HG02943 (cell line): ENCODE measurements around the gene PPIA.

Source experiments
- ATAC-seq: cut with Tn5 transposase; IDR thresholded peaks from one replicate; pipeline ENCODE4 v1.9.1; 2021; ENCODE audit warnings: mild to moderate bottlenecking, low read depth, moderate library complexity; ENCODE audit not compliant: unreplicated experiment

Gene PPIA

GRCh38 chr7:44796504-44797328 is at the start of gene PPIA:
PPIA (plus strand) TSS chr7:44796681; CDS start chr7:44796725, 44 bp downstream.
- ATAC-seq, result peak; percentile 85

DNA sequence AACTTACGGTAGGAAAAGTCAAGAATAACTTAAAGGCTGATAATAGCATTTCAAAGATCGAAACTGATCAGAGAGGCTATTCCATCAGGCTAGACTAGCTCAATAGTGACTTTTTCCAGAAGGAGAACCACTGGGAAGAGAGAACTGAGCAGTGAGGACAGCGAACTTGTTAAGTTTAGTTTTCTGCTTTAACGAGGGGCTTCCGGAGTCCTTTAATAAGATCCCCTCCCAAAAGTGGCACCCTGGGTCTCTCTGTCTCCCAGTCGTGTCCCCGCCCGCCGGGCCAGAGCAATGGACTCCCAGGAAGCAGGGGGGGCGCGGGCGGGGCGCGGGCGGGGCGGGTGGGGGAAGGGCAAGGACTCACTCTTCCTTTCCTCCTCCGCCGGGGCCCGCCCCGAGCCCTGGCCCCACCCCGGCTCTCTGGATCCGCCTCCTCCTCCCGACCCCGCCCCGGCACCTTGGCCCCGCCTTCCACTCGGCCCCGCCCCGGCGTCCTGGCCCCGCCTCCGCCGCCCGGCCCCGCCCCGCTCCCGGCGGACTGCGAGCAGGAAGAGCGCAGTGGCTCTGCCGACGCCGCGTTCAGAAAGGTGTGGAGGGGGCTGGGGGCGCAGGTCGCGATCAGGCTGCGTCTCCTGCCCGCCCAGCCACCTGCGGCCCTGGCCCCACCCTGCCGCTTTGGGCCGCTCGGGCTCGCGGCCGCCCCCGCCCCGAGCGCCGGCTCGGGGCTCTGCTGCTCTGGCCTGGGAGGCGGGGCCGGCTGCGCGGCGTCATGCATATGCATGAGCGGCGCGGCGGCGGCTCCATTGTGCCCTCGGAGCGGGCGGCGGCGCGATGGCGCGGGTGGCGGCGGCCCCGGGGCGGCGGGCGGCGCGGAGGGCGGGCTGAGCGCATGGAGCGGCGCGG is 48.2 kb upstream of the PPIA start, which contains the start of gene ZMIZ2:
TSS of gene ZMIZ2 (plus strand) at position 803 of the 903 bp plus-strand sequence. CDS start 7,403 bp downstream, outside the sequence.
- peak; percentile 66 for ATAC-seq

DNA sequence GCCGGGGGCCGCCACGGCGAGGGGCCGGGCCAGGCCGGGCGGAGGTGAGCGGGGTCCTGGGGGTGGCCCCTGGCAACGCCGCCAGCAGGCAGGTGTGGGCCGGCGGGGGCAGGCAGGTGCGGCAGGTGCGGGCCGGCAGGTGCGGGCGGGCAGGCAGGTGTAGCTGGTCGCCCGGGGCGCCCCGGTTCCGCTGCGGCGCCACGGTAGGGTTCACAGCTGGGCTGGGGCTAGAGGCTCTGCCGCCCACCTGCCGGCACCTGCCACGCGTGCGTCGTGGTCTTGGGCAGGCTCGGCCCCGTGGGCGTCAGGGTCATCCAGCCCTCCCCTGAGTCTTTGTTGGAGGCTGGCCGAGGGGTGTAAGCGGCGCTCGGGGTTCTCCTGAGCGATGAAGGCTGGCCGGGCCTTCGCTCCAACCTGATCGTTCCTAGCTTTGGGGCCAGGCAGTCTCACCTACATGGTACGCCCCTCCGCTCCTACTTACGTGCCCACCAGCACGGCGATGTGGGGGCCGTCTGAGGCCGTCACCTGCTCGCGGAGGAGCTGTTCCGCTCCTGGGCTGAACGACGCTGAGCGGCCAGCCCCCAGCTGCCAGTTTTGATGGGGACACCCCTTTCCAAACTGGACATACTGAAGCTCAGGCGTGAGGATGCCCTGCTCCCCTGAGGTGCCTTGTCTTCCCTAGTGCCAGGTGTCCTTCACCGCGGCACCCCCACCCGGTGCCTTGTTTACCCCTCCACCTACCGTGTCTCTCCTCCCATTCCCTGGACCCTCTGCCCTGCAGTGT is 47.3 kb upstream of the PPIA start:
- ATAC-seq, result peak; percentile 14

GRCh38 chr7:44749992-44750391 is 46.5 kb upstream of the PPIA start:
- no peak for ATAC-seq

- ATAC-seq, result no peak
These were observed 46.1 kb upstream of the PPIA start for GRCh38 chr7:44750424-44750823.

- ATAC-seq, result peak; percentile 37
These were observed 45.4 kb upstream of the PPIA start for GRCh38 chr7:44750921-44751571.

DNA sequence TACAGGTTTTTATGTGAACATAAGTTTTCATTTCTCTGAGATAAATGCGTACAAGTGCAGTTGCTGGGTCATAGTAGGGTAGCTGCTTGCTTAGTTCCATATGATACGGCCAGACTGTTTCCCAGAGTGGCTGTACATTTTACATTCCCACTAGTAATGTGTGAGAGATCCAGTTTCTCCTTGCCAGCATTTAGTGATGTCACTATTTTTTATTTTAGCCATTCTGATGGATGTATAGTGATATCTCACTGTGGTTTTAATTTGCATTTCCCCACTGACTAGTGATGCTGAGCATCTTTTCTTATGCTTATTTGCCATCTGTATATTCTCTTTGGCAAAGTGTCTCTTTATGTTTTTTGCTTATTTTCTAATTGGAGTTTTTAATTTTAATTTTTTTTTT is 43.7 kb upstream of the PPIA start:
- no peak for ATAC-seq

DNA sequence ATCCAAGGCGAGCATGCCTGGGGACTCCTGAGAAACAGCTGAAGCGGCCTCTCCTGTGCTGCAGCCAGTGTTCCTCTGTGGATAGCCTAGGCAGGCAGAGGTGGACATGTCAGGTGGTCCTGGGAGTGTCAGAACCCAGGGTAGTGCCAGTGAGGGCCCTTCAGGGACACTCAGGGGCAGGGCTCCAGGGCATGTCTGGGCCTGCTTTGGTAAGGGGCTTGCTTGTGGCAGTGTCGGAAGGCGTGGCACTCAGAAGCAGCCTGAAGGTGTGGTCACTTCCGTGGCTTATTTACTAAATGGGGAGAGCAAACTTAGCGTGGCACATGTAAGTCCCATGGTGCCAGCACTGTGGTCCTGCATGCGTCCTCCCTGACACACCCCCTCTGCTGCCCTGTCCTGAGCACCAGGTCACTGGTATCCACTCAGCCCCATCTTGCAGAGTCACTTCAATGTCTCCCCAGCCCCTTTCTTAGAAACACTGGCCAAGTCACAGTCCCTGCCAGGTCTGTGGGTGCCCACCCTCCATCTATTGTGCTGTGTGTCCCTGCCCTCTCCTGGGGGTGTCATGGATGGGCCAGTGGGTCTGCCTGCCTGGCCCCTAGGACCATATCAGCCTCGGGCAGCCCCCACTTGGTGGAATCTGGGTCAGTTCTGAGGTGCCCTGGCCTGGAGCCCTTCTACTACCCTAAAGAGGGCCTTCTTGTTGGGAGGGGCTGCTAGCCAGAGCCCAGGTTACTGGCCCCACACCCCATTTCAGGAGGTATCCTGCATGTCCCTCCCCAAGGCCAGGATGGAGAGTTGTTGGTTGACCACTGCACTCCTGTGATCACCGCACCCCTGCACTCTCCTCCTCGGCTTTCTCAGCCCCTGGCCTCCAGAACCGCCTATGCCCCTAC is 41.4 kb upstream of the PPIA start:
- no peak for ATAC-seq

- no peak for ATAC-seq
These were observed 40.5 kb upstream of the PPIA start for GRCh38 chr7:44755698-44756627.

GRCh38 chr7:44756904-44757303 is 39.6 kb upstream of the PPIA start:
- no peak for ATAC-seq

DNA sequence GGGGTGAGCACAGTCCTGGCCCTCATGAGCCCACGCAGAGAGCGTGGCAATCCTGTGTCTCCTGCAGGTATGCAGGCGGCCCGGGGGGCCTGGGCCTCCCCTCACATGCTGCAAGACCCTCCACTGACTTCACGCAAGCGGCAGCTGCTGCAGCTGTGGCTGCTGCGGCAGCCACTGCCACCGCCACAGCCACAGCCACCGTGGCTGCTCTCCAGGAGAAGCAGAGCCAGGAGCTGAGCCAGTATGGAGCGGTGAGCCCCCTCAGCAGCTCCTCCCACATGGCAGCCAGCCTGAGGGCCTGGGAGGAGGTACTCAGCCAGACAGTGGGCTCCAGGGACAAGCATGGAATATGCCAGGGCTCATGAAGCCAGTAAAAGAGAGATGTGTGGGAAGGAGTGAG is 39.2 kb upstream of the PPIA start:
- ATAC-seq, result no peak

- no peak for ATAC-seq
These were observed 38.7 kb upstream of the PPIA start for GRCh38 chr7:44757739-44758138.

DNA sequence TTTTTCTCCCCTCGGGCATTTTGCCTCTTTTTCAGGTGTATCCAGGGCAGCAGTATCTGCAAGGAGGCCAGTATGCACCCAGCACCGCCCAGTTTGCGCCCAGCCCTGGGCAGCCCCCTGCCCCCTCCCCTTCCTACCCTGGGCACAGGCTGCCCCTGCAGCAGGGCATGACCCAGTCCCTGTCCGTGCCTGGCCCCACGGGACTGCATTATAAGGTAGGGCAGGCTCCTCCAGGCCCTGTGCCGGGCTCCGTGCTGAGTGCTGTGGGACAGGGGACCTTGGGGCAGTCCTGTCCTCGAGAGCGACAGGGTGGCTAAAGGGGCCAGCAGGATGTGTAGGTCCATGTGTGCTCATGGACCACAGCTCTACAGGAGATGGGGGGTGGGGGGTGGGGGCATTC is 37.2 kb upstream of the PPIA start:
- ATAC-seq, result no peak

- ATAC-seq, result no peak
These were observed 36.4 kb upstream of the PPIA start for GRCh38 chr7:44760034-44760580.

GRCh38 chr7:44761207-44762161 is 35.0 kb upstream of the PPIA start:
- no peak for ATAC-seq

DNA sequence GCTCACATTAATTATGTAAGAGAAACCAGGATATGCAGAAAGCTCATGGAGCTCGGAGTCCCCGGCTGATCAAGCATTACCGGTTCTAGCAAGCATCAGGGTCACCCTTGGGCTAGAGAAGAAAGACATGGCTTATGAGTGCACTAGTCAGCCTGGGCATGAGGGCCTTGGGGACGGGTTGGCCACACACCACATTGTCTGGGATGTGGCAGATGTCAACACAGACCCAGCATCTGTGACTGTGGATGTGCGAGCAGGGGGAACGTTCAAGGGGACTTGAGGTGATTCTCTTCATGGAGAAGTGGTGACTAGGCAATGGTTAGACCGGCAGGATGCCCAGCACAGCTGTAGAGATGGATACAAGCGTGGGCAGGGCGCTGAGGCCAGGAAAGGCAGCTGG is 34.2 kb upstream of the PPIA start:
- no peak for ATAC-seq
